ENCODE results near the gene FEM1B.

FEM1B gene

DNA sequence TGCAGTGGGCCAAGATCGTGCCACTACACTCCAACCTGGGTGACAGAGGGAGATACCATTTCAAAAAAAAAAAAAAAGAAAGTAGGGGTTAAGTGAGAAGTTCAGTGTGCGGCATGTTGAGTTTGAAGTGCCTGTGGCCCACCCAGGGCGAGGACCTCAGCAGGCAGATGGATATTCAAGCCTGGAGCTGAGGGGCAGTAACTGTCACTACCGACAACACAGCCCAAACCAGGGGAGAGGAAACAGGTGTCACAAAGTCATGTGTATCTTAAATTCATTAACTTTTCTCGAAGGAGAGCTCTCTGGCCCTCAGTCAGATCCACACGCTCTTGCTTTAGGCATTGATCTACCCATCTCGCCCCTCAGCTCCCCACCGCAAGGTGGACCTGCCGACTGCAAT, 45.3 kb downstream of the FEM1B start:
- no peak for DNase-seq (ENCODE audit: low read depth in 2 of 2)

DNA sequence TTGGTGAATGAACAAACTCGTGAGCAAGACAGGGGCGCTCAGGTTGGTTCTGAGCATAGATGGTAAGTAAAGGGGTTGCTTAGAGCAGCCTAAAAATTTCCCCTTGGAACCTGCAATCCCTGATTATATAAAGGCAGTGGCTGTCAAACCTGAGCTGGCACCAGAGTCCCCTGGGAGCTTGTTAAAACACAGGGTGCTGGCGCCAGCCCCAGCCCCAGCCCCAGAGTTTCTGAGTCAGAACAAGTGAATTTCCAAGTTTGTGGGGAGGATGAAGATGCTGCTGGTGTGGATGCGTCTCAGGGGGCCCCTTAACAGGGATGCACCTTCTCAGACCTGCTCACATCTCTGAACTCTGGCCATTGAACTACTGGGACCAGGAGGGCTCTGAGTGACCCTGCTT, 48.2 kb downstream of the FEM1B start:
- DNase-seq (ENCODE audit: low read depth in 2 of 2): no peak

DNA sequence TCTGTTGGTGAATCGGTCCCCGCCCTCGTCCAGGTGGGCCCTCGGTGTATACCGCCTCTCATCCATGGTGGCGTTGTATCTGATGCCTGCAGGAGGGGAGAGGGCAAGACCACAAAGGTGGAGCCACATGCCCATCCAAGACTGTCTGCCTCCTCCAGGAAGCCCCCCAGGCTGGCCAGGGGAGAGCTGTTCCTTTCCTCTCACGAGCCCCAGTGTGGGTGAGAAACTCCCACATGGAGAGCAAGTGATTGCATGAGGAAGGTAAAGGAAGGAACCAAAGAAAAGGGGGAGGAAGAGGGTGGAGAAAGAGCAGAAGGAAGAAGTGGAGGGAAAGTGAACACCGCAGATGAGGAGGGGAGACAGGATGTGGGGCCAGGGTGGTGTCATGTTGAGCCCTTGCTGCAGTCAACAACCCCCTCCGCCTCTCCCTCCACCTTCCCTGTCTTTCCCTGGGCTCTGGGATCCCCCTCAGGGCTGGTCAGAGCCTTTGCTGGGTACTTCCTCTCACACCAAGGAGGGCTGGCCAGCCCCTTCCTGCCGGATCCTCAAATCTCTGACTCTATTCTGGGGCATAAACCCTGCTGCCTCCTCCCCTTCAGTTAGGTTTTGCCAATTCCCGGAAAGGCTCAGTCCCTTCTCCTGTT, 49.3 kb downstream of the FEM1B start:
- no peak for DNase-seq (ENCODE audit: low read depth in 2 of 2)

DNA sequence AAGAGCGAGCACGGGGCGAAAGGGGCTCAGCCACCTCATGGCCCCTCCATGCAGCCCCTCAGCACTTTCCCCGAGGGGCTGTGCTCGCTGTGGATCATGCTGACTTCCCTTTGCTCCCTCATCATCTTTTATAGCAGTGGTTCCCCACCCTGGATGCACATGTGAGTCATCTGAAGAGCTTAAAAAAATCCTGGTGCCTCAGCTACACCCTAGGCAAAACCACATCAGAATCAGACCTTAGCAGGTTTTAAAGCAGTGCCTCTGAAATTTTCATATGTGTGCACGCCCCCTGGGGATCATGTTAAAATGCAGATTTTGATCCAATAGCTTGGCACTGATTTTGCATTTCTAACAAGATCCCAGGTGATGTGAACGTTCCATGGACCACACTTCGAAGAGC, 50.9 kb downstream of the FEM1B start:
- DNase-seq (ENCODE audit: low read depth in 2 of 2): no peak

DNA sequence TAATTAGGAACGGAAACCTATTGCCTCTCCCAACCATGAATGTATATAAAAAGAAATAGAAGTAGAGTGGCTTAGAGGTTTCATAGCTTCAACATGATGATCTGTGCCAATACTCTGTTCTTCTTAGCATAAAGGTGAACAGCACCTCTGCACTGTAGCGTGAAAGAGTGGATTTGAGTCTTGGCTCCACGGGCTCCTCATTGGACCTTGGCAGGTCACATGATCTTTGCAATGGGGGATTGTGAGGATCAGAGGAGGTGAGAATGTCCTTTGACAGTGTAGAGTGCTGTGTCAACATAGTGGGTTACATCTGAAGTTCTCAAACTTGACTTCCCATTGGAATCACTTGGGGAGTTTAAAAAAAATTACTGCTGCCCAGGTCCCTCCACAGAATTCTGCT, 51.4 kb downstream of the FEM1B start:
- DNase-seq (ENCODE audit: low read depth in 2 of 2): no peak

DNA sequence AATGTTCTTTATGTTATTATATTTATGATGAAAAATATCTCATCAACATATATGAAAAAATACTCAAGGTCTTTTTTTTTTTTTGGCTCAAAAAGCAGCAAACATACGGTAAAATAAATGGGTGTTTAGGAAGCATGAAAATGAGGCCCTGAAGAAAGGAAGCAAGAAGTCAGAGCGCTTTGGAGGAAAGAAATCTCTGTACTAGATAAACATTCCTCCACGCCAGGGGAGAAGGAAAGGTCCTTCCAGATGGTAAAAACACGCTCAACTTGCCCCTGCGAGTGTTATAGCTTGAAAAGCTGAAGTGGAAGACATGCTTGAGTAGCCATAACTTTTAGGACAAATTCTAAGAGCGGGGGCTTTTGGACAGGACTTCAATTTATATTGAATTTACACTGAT, 52.9 kb downstream of the FEM1B start:
- no peak for DNase-seq (ENCODE audit: low read depth in 2 of 2)

DNA sequence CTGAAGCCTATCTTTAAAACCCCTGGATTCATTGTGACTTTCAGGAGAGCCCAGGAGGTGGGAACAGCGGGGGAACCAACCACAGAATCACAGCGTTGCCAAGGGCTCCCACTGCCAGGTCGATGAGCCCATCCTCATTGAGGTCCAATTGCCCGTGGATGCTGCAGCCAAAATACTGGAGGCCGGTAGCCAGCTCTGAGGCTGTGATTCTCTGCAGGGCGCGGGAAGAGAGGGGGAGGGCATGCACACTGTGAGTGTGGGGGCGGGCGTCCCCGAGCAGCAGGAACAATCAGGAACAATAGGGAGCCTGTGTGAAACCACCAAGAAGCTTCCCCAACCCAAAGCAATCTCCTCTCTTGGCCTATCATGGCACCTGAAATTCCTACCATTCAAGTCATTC, 53.4 kb downstream of the FEM1B start:
- no peak for DNase-seq (ENCODE audit: low read depth in 2 of 2)

DNA sequence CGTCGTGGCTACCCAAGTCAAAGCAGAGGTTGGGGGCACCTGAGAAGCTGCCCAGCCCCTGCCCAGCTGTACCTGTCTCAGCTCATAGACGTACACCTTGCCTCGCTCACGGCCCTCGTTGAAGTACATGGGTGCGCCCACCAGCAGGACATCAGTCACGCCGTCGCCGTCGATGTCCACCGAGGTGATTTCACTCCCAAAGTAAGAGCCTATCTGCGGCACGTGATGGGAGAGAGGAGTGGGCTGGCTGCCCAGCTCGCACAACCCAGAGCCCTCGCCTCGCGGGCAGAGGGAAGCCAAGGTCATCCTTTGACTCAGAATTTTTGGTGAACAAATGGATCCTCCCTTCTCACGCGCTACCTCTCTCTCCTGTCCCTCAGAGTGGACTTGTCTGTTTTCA, 54.7 kb downstream of the FEM1B start:
- no peak for DNase-seq (ENCODE audit: low read depth in 2 of 2)

DNA sequence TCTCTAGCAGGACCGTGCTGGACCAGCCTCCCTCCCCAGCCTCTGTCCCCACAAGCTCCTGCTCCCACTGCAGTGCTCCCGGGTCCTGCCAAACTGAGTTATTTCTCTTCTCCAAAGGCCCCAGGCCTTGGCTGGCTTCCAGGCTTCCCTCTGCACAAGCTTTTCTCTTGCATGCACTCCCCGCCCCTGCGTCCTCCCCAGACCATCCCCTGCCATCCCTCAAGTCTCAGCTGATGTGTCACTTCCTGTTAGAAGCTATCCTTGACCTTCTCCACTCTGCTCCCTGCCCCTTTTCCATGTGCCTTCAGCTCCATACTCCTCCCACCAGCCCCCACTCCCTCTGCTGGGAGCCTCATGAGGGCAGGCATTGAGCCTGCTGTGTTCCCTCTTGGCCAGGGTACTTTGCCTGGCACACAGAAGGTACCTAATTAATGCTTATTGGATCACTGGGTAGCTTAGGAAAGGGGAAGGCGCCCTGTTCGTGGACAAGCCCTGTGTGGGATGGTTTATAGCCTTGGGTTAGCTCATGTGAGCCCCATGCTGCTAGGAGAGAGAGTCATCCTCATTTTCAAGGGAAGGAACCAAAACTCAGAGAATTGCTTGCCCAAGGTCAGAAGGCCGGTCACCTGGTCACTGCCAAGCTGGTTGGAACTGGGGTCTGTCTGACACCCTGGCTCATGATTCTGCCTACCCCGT, 56.4 kb downstream of the FEM1B start:
- no peak for DNase-seq (ENCODE audit: low read depth in 2 of 2)

DNA sequence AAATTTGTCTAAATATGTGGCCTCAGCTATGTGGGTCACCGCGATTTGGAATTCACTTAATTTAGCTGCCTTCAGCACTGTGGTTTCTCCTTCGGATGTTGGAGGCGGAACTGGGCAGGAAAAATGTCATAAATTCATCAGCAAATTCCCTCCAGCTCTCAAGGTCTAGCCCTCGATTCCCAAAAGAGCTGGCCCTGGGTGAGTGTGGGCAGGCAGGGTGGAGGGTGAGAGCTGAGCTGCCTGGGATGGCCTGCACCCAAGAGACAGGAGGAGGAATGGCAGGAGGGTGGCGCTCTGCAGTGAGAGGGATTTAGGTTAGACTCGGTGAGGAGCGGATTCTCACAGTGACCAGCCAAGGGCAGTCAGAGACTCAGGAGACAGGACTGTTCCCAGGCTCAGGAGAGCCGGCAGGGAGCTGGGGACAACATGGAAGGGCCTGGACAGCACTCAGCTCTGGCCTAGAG, 57.1 kb downstream of the FEM1B start:
- DNase-seq (ENCODE audit: low read depth in 2 of 2): no peak

DNA sequence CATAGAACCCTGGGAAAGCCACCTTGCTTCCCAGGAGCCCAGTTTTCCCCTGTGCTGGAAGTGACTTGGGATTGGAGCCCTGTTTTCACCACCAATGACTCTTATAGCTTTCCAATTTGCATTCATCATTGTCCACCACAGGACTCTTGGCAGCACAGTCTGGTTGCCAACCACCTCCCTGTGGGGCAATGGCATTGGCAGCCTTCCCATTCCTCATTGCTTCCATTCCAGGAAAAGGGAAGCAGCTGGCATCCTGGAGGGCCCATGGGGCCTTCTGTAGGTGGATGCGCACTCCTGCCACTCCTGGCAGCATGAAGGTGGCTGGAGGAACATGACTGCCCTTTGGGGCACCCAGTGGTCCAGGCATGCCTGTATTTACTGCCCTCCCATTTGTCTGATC, 57.7 kb downstream of the FEM1B start:
- DNase-seq (ENCODE audit: low read depth in 2 of 2): no peak

DNA sequence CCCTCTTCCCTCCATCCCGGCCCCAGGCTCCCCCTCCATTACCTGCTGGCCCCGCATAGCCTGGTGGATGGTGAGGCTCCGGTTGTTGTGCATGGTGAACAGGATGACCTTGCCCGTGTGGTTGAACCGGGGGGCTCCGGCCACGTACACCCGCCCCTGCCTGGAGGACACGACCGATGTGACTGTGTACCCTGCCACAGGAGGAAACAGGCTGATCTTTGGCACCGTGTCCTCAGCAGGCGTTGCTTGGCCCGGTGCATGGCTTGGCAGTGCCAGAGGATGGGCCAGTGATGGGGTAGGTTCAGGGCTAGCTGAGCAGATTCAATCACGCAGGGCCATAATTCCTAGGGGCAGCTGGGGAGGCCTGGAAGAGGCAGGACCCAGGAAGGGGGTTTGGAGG, 58.1 kb downstream of the FEM1B start:
- no peak for DNase-seq (ENCODE audit: low read depth in 2 of 2)

DNA sequence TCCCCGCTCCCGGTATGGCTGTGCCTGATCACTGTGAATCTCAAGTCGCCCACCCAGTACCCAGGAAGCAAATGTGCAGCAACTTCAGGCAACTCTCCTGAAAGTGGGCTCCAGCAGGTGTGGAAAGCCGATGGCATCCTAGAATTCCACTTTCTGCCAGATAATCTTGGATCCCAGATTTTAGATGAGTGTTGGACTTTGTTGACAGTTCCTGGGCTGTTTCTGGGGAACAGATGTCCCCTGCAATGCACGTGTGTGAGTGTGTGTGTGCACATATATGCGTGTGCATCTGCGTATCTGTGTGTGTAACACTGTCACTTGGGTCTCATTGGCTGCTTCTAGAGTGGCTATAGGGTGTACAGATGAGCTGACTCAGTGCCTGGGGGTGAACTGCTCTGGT, 59.0 kb downstream of the FEM1B start:
- DNase-seq (ENCODE audit: low read depth in 2 of 2): no peak

DNA sequence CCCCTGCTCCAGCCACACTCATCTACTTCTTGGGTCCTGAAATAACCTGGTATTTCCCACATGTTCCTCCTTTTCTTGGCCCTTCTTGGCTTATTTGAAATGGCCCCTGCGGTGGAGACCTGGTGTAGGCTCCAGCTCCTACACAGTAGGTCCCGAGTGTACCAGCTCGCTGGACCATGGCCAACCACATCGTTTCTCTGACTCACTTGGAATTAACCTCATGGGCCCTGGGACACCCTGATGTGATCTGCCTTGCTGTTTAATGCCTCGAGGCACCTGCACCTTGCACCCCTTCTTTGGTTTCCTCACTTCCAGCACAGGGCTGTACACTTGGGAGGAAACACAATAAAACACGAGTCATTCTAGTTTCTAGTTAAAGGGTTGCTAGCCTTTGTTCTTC, 60.3 kb downstream of the FEM1B start:
- DNase-seq (ENCODE audit: low read depth in 2 of 2): no peak

DNA sequence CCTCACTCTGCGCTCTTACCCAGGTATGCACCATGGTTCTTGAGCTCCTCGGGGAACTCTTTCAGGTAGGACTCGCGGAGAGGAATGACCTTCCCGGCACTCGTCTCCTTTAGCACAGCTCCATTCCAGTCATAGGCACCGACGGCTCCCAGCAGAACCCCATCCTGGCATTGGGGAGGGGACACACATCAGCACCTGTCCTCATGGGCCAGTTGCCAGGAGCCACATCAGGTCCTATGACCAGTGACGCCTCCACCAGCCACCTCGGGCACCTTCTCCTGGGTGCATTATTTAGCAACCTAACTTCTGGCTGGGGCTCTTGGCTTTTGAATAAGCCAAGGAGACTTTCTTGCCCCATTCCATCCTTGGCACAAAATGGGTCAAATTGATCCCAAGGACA, 61.9 kb downstream of the FEM1B start:
- DNase-seq (ENCODE audit: low read depth in 2 of 2): no peak

DNA sequence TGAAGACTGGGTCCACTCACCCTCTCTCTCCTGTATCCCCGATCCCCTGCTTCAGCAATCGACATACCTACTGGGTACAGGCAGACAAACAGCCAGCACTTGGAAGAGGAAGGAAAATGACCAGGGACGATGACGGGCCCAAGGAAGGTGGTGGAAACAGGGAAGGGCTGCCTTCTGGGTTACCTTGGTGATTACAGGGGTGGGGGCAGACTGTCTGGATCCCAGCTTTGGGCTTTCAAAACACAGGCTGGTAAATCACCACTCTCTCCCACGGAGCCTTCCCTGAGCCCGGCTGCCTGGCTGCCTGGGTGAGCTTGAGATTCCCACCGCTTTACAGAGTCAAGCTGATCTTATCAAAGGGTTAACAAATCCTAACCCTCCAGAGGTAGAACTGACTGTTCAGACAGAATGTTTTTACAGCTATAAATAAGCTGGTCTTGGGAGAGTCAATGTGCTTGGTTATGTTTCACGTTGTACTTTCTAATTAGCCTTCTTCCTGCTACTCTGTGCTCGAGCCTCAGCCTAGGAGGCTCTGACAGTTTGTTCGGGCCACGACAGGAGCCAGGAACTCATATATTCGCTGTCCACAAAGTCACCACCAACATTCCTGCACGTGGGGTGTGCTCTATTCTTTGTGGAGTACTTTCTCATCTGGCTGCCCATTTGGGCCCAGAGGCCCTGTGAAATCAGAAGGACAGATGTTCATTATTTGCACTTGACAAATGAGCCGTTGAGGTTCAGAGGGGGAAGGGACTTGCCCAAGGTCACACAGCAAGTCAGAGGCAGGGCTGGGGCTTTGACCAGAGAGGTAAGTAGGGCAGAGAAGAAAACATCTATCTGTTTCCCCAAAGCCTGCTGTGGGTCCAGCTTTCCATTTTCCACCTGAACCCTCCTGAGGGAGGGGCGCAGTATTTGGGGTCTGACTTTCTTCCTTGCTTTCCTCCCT, 63.5 kb downstream of the FEM1B start:
- DNase-seq (ENCODE audit: low read depth in 2 of 2): no peak

DNA sequence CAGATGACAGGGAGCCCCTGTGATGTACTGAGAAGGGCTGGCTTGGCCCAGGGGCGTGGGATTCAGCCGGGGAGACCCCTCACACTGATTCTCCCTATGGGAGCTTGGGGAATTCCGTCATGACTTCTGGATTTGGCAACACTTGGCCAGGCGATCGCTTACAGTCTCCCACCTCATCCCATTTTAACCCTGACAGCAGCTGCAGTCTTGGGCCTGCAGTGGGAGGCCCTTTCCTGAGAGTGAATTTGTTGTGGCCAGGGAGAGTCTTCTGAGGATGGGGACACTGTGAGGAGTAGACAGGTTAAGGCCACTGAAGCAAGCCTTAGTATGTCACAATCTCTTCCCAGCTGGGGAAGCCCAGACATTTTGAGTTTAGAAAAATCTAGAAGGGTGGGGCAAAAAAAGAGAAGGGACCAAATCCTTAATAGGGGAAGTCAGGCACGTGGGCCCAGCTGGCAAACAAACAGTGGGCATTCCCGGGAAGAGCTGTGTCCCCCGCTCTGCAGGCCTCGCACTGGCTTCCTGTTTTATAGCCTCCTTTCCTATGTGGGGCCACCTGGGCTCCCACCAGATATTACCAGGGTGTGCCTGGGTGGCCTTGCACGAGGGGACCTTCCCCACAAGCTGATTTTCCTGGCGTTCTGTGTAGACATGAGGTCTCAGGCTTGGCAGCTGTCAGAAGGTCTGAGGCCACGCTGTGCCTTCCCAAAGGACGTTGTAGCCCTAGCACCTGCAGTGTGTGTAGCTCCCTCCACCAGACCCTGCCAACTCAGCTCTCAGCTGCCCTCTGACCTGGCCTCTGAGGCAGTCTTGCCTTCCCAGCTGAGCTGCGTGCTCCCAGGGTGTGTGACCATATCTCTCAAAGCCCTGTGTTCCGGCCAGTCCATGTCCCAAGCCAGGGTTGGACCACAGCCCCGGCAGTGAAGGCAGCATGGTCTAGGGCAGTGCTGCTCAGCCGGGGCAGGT, 64.5 kb downstream of the FEM1B start:
- DNase-seq (ENCODE audit: low read depth in 2 of 2): no peak

DNA sequence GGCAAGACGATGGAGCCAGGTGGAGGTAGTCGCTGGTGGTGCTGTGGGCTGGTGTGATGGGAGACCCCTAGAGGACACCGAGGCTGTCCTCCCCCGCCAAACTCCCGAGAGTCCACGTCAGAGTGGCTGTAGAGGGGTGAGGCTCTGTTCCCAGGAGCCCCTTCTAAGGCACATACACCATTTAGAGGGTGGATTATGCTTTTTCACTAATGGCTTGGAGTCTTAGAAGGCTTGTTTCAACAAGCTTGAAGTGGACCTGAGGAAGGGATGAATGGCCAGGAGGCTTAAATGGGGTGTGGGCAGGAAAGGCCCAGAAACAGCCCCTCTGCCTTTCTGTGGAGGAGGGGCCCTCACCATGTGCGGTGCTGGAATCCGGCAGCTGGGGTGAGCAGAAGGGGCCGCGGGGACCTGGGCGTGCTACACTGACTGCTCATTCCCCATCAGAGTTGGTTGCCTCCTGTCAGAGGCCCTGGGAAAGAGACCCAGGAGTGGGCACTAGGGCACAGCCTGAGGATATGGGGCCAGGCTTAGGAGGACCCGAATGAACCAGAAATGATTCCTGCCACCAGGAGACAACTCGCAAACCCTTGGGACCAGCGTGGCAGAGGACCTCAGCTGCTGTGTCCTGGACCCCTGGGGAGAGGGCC, 66.2 kb downstream of the FEM1B start:
- no peak for DNase-seq (ENCODE audit: low read depth in 2 of 2)

DNA sequence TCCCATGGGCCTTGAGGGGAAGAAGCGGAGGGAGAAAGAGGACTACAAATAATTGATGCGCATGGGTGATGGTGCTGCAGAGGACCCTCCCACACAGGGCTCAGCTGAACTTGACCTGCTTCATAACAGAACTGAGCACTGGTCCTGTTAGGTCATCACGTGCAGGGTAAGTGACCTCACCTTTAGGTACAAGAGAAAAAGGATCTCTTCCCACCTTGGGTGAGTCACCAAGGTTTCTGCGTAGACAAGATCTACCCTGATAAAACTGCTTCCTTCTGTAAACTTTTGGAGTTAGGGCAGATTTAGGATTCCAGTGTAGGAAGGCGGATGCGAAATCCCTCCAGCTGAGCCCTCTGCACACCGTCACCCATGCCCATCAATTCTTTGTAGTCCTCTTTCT, 67.1 kb downstream of the FEM1B start:
- DNase-seq (ENCODE audit: low read depth in 2 of 2): no peak

Measured in stimulated activated CD8-positive, alpha-beta memory T cell treated with anti-CD3 and anti-CD28 coated beads, Interleukin-15, amount 100 ng/mL, for 48 hours (primary cell).